HL-60 (cell line): Measurements from ENCODE around the gene MYO10.

ENCODE experiments used
- DNase-seq, 2 experiments: peaks; one replicate each; pipeline ENCODE4 v3.0.0-alpha.2; 2010 to 2020; ENCODE audit warnings: low read depth in 1 of 2, low spot score in 1 of 2
- H3K27ac ChIP-seq: fragments of 250-450 bp; sonication (Bioruptor Pico); replicated peaks from 2 replicates; pipeline ENCODE4 v1.5.1; 2020; ENCODE audit warnings: mild to moderate bottlenecking, moderate library complexity
- H3K27me3 ChIP-seq: fragments of 250-450 bp; sonication (Bioruptor Pico); 2 replicates; pipeline ENCODE4 v1.5.1; 2021; ENCODE audit warnings: mild to moderate bottlenecking, moderate library complexity; ENCODE audit not compliant: insufficient read depth, poor library complexity, severe bottlenecking
- H3K4me3 ChIP-seq: replicated peaks from 2 replicates; pipeline ENCODE4 v1.5.1; 2011; ENCODE audit warnings: mild to moderate bottlenecking, control low read depth, low read length; ENCODE audit not compliant: insufficient read depth
- GABPA ChIP-seq: IDR thresholded peaks from 2 replicates; pipeline ENCODE4 v1.6.1; 2012; ENCODE audit warnings: low read depth
- POLR2AphosphoS5 ChIP-seq: IDR thresholded peaks from 2 replicates; pipeline ENCODE4 v1.6.1; 2012; ENCODE audit warnings: low read depth
- SPI1 ChIP-seq: IDR thresholded peaks from 2 replicates; pipeline ENCODE4 v1.6.1; 2012; ENCODE audit warnings: low read depth, mild to moderate bottlenecking, borderline replicate concordance
- TF ChIP-seq, protein P1 (sequence below): IDR thresholded peaks from one replicate; pipeline ENCODE4 v1.5.1; 2011; ENCODE audit warnings: low read length, control low read depth, inconsistent platforms; ENCODE audit not compliant: insufficient read depth
- TF ChIP-seq, protein P2 (sequence below): IDR thresholded peaks from 2 replicates; pipeline ENCODE4 v1.6.1; 2012; ENCODE audit warnings: low read depth; ENCODE audit not compliant: insufficient replicate concordance

MYO10 gene

DNA sequence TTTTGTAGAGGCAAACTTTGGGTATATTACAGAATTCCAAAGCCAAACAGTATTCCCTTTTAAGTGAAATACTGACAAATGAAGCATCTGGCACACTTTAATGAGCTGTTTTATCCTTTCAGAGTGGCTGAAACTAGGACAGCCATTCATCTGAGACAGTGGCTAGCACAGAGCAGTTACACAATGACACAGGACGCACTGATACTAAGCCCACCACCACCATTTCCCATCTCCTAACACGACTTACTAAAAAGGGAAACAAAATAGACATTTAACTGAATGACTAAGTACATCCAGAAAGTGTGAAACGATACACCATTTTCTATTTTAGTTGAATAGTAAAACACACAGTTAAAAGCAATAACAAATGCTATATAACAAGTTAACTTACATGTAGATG lies 198.9 kb downstream of the MYO10 start:
- Histone ChIP-seq H3K4me3 (no peak overlapping the region), H3K27me3 (no peaks in the 10 kb centered on the region), H3K27ac (no peak overlapping the region)
- TF ChIP-seq, protein P1, sequence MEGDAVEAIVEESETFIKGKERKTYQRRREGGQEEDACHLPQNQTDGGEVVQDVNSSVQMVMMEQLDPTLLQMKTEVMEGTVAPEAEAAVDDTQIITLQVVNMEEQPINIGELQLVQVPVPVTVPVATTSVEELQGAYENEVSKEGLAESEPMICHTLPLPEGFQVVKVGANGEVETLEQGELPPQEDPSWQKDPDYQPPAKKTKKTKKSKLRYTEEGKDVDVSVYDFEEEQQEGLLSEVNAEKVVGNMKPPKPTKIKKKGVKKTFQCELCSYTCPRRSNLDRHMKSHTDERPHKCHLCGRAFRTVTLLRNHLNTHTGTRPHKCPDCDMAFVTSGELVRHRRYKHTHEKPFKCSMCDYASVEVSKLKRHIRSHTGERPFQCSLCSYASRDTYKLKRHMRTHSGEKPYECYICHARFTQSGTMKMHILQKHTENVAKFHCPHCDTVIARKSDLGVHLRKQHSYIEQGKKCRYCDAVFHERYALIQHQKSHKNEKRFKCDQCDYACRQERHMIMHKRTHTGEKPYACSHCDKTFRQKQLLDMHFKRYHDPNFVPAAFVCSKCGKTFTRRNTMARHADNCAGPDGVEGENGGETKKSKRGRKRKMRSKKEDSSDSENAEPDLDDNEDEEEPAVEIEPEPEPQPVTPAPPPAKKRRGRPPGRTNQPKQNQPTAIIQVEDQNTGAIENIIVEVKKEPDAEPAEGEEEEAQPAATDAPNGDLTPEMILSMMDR: no peak
- TF ChIP-seq SPI1: no peak
- no peak for TF ChIP-seq POLR2AphosphoS5
- DNase-seq: no peak

DNA sequence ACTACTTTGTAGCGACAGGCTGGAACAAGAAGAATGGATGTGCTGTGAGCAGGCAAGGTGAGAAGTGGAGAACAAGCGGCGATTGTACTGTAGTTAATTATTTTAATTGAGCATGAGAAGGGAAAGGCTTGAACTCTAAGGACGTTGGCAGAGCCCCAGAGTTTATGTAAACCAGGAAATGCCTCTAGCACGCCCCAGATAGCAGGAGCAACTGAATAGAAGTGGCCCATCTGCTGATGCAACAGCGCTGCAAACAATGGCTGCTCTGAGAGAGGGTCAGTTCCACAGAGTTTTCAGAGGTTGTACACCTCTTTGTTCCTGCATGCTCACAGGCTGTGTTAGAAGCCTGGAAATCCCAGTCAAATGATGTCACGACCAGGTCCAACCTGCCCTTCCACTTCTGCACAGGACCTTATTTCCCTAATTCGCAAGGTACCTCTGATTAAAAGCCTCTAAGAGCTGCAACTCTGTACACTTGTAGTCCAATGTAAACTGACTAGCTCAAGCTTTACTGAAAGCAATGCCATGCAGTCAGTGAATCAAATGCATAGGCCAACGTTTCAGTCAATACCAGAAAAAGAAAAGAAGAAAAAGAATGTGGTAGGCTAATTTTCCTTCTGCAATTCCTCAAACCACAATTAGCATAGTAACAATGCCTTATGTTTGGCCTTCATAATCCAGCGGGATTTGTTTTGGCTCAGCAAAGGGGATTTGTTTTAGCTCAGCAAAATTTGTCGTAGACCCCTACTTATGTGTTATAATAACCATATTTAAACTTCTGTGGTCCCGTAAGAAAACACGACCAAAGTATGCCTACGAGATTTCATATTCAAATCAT lies 199.7 kb downstream of the MYO10 start:
- Histone ChIP-seq H3K27me3 (no peaks in the 10 kb centered on the region), H3K27ac (no peak overlapping the region), H3K4me3 (no peak overlapping the region)
- no peak for TF ChIP-seq POLR2AphosphoS5
- TF ChIP-seq, protein P2, sequence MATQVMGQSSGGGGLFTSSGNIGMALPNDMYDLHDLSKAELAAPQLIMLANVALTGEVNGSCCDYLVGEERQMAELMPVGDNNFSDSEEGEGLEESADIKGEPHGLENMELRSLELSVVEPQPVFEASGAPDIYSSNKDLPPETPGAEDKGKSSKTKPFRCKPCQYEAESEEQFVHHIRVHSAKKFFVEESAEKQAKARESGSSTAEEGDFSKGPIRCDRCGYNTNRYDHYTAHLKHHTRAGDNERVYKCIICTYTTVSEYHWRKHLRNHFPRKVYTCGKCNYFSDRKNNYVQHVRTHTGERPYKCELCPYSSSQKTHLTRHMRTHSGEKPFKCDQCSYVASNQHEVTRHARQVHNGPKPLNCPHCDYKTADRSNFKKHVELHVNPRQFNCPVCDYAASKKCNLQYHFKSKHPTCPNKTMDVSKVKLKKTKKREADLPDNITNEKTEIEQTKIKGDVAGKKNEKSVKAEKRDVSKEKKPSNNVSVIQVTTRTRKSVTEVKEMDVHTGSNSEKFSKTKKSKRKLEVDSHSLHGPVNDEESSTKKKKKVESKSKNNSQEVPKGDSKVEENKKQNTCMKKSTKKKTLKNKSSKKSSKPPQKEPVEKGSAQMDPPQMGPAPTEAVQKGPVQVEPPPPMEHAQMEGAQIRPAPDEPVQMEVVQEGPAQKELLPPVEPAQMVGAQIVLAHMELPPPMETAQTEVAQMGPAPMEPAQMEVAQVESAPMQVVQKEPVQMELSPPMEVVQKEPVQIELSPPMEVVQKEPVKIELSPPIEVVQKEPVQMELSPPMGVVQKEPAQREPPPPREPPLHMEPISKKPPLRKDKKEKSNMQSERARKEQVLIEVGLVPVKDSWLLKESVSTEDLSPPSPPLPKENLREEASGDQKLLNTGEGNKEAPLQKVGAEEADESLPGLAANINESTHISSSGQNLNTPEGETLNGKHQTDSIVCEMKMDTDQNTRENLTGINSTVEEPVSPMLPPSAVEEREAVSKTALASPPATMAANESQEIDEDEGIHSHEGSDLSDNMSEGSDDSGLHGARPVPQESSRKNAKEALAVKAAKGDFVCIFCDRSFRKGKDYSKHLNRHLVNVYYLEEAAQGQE: no peak
- TF ChIP-seq SPI1: no peak
- TF ChIP-seq, protein P1: no peak
- no peak for TF ChIP-seq GABPA
- DNase-seq: no peak

DNA sequence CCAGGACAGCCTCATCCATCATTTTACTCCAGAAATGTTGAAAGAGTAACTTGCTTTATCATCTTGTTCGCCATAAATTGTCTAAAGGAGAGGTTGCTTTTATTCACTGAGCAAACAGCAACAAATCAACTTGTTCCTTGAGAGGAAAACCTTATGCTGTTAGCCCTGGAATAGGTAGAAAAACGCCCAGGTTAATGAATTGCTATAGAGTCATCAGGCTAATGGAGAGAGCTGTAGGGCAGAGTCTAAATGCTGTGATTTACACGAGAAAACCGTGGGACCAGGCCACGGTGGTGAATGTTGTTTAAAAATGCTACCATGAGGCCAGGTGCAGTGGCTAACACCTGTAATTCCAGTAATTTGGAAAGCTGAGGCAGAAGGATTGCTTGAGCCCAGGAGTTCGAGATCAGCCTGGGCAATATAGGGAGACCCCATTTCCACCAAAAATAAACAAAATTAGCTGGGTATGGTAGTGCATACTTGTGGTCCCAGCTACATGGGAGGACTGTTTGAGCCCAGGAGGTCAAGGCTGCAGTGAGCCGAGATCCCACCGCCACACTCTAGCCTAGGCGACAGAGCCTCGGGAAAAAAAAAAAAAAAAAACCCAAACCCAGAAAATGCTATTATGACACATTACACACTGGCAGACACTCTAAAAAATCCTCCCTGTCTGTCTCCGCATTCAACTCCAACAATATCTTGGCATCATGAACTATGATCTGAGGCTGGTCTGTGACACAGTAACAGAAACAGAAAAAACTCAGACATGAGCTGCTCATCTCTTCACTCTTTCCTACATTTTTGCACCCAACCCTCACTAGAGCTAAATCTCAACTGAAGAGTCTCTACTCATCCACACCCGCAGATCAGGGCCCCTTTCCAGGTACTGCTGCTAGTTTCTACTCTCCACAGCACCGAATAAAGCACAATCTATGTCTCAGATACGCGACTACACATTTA lies 200.7 kb downstream of the MYO10 start:
- TF ChIP-seq, protein P1: no peak
- TF ChIP-seq SPI1: no peak
- TF ChIP-seq, protein P2: no peak
- TF ChIP-seq POLR2AphosphoS5: no peak
- no peak for TF ChIP-seq GABPA
- Histone ChIP-seq H3K27ac (no peak overlapping the region), H3K27me3 (no peaks in the 10 kb centered on the region), H3K4me3 (no peak overlapping the region)
- no peak for DNase-seq
